HCT116 (cell line): Measurements from ENCODE around the gene RNF31. TPM values are rescaled to one million over a fixed set of nuclear protein-coding genes. Genes with fewer than 3 reads are reported as not detected.
A peak's percentile ranks its signal among the peaks of the same experiment; 100 is the strongest.

Experiments
- ATAC-seq: fragments of 200-7000 bp; cut with Tn5 transposase; 2 replicates; pipeline ENCODE4 v1.9.1; 2020; ENCODE audit warnings: mild to moderate bottlenecking, moderate library complexity
- BruUV-seq: library from RNA; stranded (reverse); fragments of 400-500 nt; replicated peaks from 2 replicates; lab custom pipeline; 2021; lab: Mats Ljungman, UMichigan
- CTCF ChIA-PET: fragments of 300-600 bp; sonication (Branson Sonifier 250); formaldehyde crosslinking; loops from one replicate; lab custom pipeline; 2021; ENCODE audit warnings: antibody characterized with exemption; lab: Charles Lee
- POLR2A ChIA-PET: fragments of 300-600, 350-600 bp; sonication (Branson Sonifier 250); formaldehyde crosslinking; loops from one replicate; lab custom pipeline; 2021; ENCODE audit warnings: antibody characterized with exemption; lab: Charles Lee
- RAD21 ChIA-PET, 2 experiments: fragments of 300-600 bp; sonication (Branson Sonifier 250); formaldehyde crosslinking; loops; one replicate each; lab custom pipeline; 2023; ENCODE audit warnings: low total read pairs in 2 of 2; ENCODE audit not compliant: uncharacterized antibody in 2 of 2, unreplicated experiment in 2 of 2, low non-redundant PET in 1 of 2; lab: Charles Lee
- DNase-seq: peaks from one replicate; pipeline ENCODE4 v3.0.0-alpha.2; 2010; ENCODE audit warnings: low read depth, low spot score
- H2AFZ ChIP-seq: fragments of 200-600 bp; shearing (Covaris generic), sonication (generic); 2 replicates; pipeline ENCODE4 v1.6.1; 2017; ENCODE audit warnings: low read depth, mixed run types, mixed read lengths, antibody characterized with exemption, low read length; ENCODE audit not compliant: poor library complexity, severe bottlenecking
- H3K27ac ChIP-seq: 2 replicates; pipeline ENCODE4 v1.5.1; 2012; ENCODE audit warnings: low read depth, low read length
- H3K27me3 ChIP-seq: fragments of 200-600 bp; sonication (generic); 2 replicates; pipeline ENCODE4 v1.6.1; 2016; ENCODE audit warnings: mixed run types, low read length, mixed read lengths; ENCODE audit not compliant: insufficient read depth
- H3K36me3 ChIP-seq, 2 experiments: fragments of 200-500 bp in 1 of 2; fragments of 200-600 bp in 1 of 2; sonication (Bioruptor generic) in 1 of 2; sonication (generic) in 1 of 2; 2 replicates each; pipeline versions ENCODE4 v1.5.1 to v1.6.1; 2014 to 2016; ENCODE audit warnings: low read length in 2 of 2, inconsistent platforms in 1 of 2, mixed read lengths in 1 of 2, mixed run types in 1 of 2; ENCODE audit not compliant: insufficient read depth in 2 of 2, control insufficient read depth in 1 of 2
- H3K4me1 ChIP-seq, 2 experiments: fragments of 200-600 bp in 1 of 2; sonication (generic) in 1 of 2; 2 replicates each; pipeline versions ENCODE4 v1.5.1 to v1.6.1; 2012 to 2017; ENCODE audit warnings: low read length in 2 of 2, inconsistent platforms in 1 of 2, mild to moderate bottlenecking in 1 of 2, mixed read lengths in 1 of 2, mixed run types in 1 of 2, moderate library complexity in 1 of 2; ENCODE audit not compliant: insufficient read depth in 2 of 2, control insufficient read depth in 1 of 2
- H3K4me2 ChIP-seq: fragments of 200-600 bp; sonication (generic); 2 replicates; pipeline ENCODE4 v1.6.1; 2017; ENCODE audit warnings: mixed run types, low read length, mixed read lengths
- H3K4me3 ChIP-seq, 2 experiments: fragments of 200-600 bp in 1 of 2; sonication (generic) in 1 of 2; replicated peaks in 1 of 2; 2 replicates each; pipeline ENCODE4 v1.5.1; 2011 to 2016; ENCODE audit warnings: low read length in 2 of 2, control low read depth in 1 of 2, low read depth in 1 of 2, mild to moderate bottlenecking in 1 of 2, mixed read lengths in 1 of 2, mixed run types in 1 of 2
- H3K79me2 ChIP-seq: fragments of 200-600 bp; sonication (generic); 2 replicates; pipeline ENCODE4 v1.6.1; 2017; ENCODE audit warnings: mild to moderate bottlenecking, mixed run types, low read length, moderate library complexity, mixed read lengths; ENCODE audit not compliant: insufficient read depth
- H3K9ac ChIP-seq: fragments of 200-600 bp; sonication (generic); 2 replicates; pipeline ENCODE4 v1.6.1; 2016; ENCODE audit warnings: low read length, mixed read lengths
- H3K9me2 ChIP-seq: fragments of 200-600 bp; sonication (generic), shearing (Covaris generic); 2 replicates; pipeline ENCODE4 v1.6.1; 2017; ENCODE audit warnings: mixed run types, mild to moderate bottlenecking, moderate library complexity; ENCODE audit not compliant: insufficient read depth
- H3K9me3 ChIP-seq, 2 experiments: fragments of 200-500 bp in 1 of 2; fragments of 200-600 bp in 1 of 2; sonication (Bioruptor generic) in 1 of 2; sonication (generic) in 1 of 2; 2 replicates each; pipeline ENCODE4 v1.6.1; 2014 to 2017; ENCODE audit warnings: low read length in 2 of 2, mixed read lengths in 2 of 2, inconsistent platforms in 1 of 2, low read depth in 1 of 2, mild to moderate bottlenecking in 1 of 2, mixed run types in 1 of 2, moderate library complexity in 1 of 2; ENCODE audit not compliant: control insufficient read depth in 1 of 2, insufficient read depth in 1 of 2
- H4K20me1 ChIP-seq: fragments of 200-600 bp; sonication (generic), shearing (Covaris generic); 2 replicates; pipeline ENCODE4 v1.6.1; 2017; ENCODE audit warnings: mixed run types, mild to moderate bottlenecking, moderate library complexity; ENCODE audit not compliant: insufficient read depth
- POLR2A ChIP-seq: IDR thresholded peaks from 2 replicates; pipeline ENCODE4 v1.7.0; 2011; ENCODE audit warnings: borderline replicate concordance; ENCODE audit not compliant: insufficient read depth, insufficient read length; ENCODE audit errors: extremely low read depth
- POLR2AphosphoS5 ChIP-seq: IDR thresholded peaks from 2 replicates; pipeline ENCODE4 v1.6.1; 2011; ENCODE audit warnings: mild to moderate bottlenecking, low read depth, low read length, moderate library complexity
- ZFX ChIP-seq: fragments of 450-650 bp; IDR thresholded peaks from 2 replicates; pipeline ENCODE4 v1.6.1; 2017
- intact Hi-C: fragments of 100-400 bp; cut with micrococcal nuclease; formaldehyde crosslinking; loops from 2 replicates; pipeline ENCODE4 v1.10.0; 2022
- total RNA-seq: library from RNA; stranded (reverse); gene quantifications from one replicate; pipeline ENCODE4 v1.2.1, GENCODE V29; 2021; ENCODE audit not compliant: unreplicated experiment
- TF ChIP-seq, protein P1 (sequence below): IDR thresholded peaks from 2 replicates; pipeline ENCODE4 v1.6.1; 2012
- TF ChIP-seq, protein P2 (sequence below): IDR thresholded peaks from 2 replicates; pipeline ENCODE4 v1.6.1; 2012

Gene RNF31
- total RNA-seq, 1 experiment from 2014 or later: 78.0 TPM

GRCh38 chr14:24135834-24136683, 11.2 kb upstream of the RNF31 start, which contains the start of gene PSME1:
Gene PSME1 (plus strand): TSS chr14:24136194. CDS start chr14:24136263, 69 bp downstream.
- Histone ChIP-seq H3K9me2 (no peaks in the 10 kb centered on the region), H3K9me3 (no peaks in the 10 kb centered on the region), H3K9ac (peak within 1 kb of the TSS; percentile 89), H3K27ac (peak within 1 kb of the TSS; percentile 96), H3K4me3 (peak within 1 kb of the TSS; percentile 71 to 94), H2AFZ (no peak within 1 kb of the TSS), H3K27me3 (no peaks in the 10 kb centered on the region), H3K4me1 (peaks cover 20 to 38% of the 10 kb centered on the region in 2 experiments), H4K20me1 (no peaks in the 10 kb centered on the region), H3K4me2 (peak within 1 kb of the TSS; percentile 85), H3K79me2 (peaks cover 39% of the 10 kb centered on the region), H3K36me3 (peaks cover 16 to 21% of the 10 kb centered on the region in 2 experiments)
- DNase-seq: peak; percentile 71
- peak; percentile 15; the same call in 1 of the 2 replicates for TF ChIP-seq ZFX
- TF ChIP-seq, protein P1, sequence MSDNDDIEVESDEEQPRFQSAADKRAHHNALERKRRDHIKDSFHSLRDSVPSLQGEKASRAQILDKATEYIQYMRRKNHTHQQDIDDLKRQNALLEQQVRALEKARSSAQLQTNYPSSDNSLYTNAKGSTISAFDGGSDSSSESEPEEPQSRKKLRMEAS: no peak
- TF ChIP-seq POLR2A: peak; percentile 70
- peak; percentile 83 for TF ChIP-seq POLR2AphosphoS5
- TF ChIP-seq, protein P2, sequence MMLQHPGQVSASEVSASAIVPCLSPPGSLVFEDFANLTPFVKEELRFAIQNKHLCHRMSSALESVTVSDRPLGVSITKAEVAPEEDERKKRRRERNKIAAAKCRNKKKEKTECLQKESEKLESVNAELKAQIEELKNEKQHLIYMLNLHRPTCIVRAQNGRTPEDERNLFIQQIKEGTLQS: no peak
- CTCF ChIA-PET: interaction anchor here (0.9 to 1.4 kb wide), 6 partner anchors 11 to 78 kb away, joined by 3 to 7 read pairs (median 4); partner anchors contain the start of genes DCAF11 and IRF9
- intact Hi-C loops: no loop called here
- ATAC-seq: peak; percentile 92
- POLR2A ChIA-PET: interaction anchor here (0.8 to 3.5 kb wide), 9 partner anchors 9 to 106 kb away, joined by 3 to 32 read pairs (median 4); partner anchors contain the start of genes CHMP4A, DCAF11, IPO4 and NRL
- RAD21 ChIA-PET: interaction anchor here in 1 of 2 experiments (1.2 to 1.5 kb wide), 2 partner anchors 11 to 22 kb away, joined by 4 to 5 read pairs; partner anchors contain the start of genes DCAF11 and NRL
- BruUV-seq: no TSS peak
